Breast epithelium (tissue), 4 donors: Measurements from ENCODE around the gene MKKS. TPM values are rescaled to one million over a fixed set of nuclear protein-coding genes. Genes with fewer than 3 reads are reported as not detected.

Source experiments
- DNase-seq, 2 donors: peaks; one replicate each; pipeline ENCODE4 v3.0.0-alpha.2; 2019; ENCODE audit warnings: low spot score in 2 of 2
- H3K27ac ChIP-seq, 2 donors: fragments of 200-600 bp; sonication (generic) in 1 of 2; one replicate each; pipeline ENCODE4 v1.5.1; 2016 to 2019; ENCODE audit warnings: mild to moderate bottlenecking in 1 of 2
- H3K27me3 ChIP-seq, 2 donors: fragments of 200-600 bp; sonication (generic) in 1 of 2; one replicate each; pipeline versions ENCODE4 v1.5.1 to v1.6.0; 2017 to 2019; ENCODE audit warnings: control low read depth in 1 of 2, mild to moderate bottlenecking in 1 of 2
- H3K36me3 ChIP-seq: fragments of 200-600 bp; one replicate; pipeline ENCODE4 v1.5.1; 2019
- H3K4me1 ChIP-seq, 2 donors: fragments of 200-600 bp; sonication (generic); one replicate each; pipeline ENCODE4 v1.5.1; 2016 to 2019; ENCODE audit warnings: control low read depth in 1 of 2
- H3K4me3 ChIP-seq, 3 donors: fragments of 200-600 bp; sonication (generic); 1 replicate in 2 of 3; 2 replicates in 1 of 3; pipeline ENCODE4 v1.5.1; 2016 to 2019; ENCODE audit warnings: mild to moderate bottlenecking in 3 of 3, moderate library complexity in 2 of 3
- H3K9me3 ChIP-seq, 2 donors: fragments of 200-600 bp; sonication (generic) in 1 of 2; one replicate each; pipeline ENCODE4 v1.5.1; 2016 to 2019; ENCODE audit warnings: control low read depth in 1 of 2
- CTCF ChIP-seq, 3 donors: fragments of 450-650 bp; IDR thresholded peaks; one replicate each; pipeline ENCODE4 v1.5.1; 2016 to 2017; ENCODE audit warnings: antibody characterized with exemption in 3 of 3, mild to moderate bottlenecking in 3 of 3, moderate library complexity in 3 of 3
- POLR2A ChIP-seq: fragments of 450-650 bp; IDR thresholded peaks from one replicate; pipeline ENCODE4 v1.6.1; 2016; ENCODE audit warnings: antibody characterized with exemption, mild to moderate bottlenecking, moderate library complexity
- POLR2AphosphoS5 ChIP-seq, 3 donors: sonication (generic); formaldehyde crosslinking; IDR thresholded peaks; one replicate each; pipeline ENCODE4 v1.6.1; 2017; ENCODE audit warnings: antibody characterized with exemption in 3 of 3
- intact Hi-C: fragments of 100-400 bp; cut with DNase I; formaldehyde crosslinking; loops from one replicate; pipeline ENCODE4 v1.15.1; 2023; ENCODE audit warnings: low total_unique reads
- total RNA-seq, 3 donors: library from RNA; depleted of rRNA; stranded (reverse); fragments of >200 nt; gene quantifications; one replicate each; pipeline ENCODE4 v1.1.0, GENCODE V29; 2016

Gene MKKS
- total RNA-seq, 3 donors from 2014 or later = 12.8 to 14.9 (median 14.7) TPM

GRCh38 chr20:10469599-10469998 is 35.6 kb upstream of the MKKS start:
- intact Hi-C loops = no loop called here
- H3K27ac ChIP-seq = peak overlapping the region; percentile 7 to 26
- no peaks in the 10 kb centered on the region for H3K36me3 ChIP-seq
- peak in 1 of 2 donors; percentile 54 for DNase-seq
- no peaks in the 10 kb centered on the region for H3K9me3 ChIP-seq
- H3K4me1 ChIP-seq = no peaks in the 10 kb centered on the region
- TF ChIP-seq CTCF (IDR thresholded peaks at IDR 0.05) (peak; percentile 52 to 68 (median 59)), POLR2A (no peak), POLR2AphosphoS5 (IDR thresholded peaks at IDR 0.05) (no peak)
- H3K4me3 ChIP-seq = no peak overlapping the region
- no peaks in the 10 kb centered on the region for H3K27me3 ChIP-seq

- Histone ChIP-seq H3K4me1 (no peaks in the 10 kb centered on the region), H3K27ac (no peak overlapping the region), H3K27me3 (no peaks in the 10 kb centered on the region), H3K9me3 (no peaks in the 10 kb centered on the region), H3K36me3 (no peaks in the 10 kb centered on the region), H3K4me3 (no peak overlapping the region)
- TF ChIP-seq POLR2A = no peak
- TF ChIP-seq CTCF (IDR thresholded peaks at IDR 0.05) = no peak
- TF ChIP-seq POLR2AphosphoS5 (IDR thresholded peaks at IDR 0.05) = no peak
- no peak for DNase-seq
- intact Hi-C loops = no loop called here
Measured at GRCh38 chr20:10469056-10469455, 35.0 kb upstream of the MKKS start.

- H3K4me3 ChIP-seq = no peak overlapping the region
- H3K9me3 ChIP-seq = no peaks in the 10 kb centered on the region
- no peak overlapping the region for H3K27ac ChIP-seq
- no peaks in the 10 kb centered on the region for H3K4me1 ChIP-seq
- no peaks in the 10 kb centered on the region for H3K36me3 ChIP-seq
- no peaks in the 10 kb centered on the region for H3K27me3 ChIP-seq
- TF ChIP-seq CTCF (IDR thresholded peaks at IDR 0.05) (no peak), POLR2AphosphoS5 (IDR thresholded peaks at IDR 0.05) (no peak), POLR2A (no peak)
- intact Hi-C loops = no loop called here
- no peak for DNase-seq
Measured at GRCh38 chr20:10468340-10468845, 34.4 kb upstream of the MKKS start.

GRCh38 chr20:10467681-10468339 is 33.8 kb upstream of the MKKS start:
- Histone ChIP-seq H3K4me1 (no peaks in the 10 kb centered on the region), H3K9me3 (no peaks in the 10 kb centered on the region), H3K36me3 (no peaks in the 10 kb centered on the region), H3K4me3 (no peak overlapping the region), H3K27ac (peak overlapping the region in 1 of 2 donors; percentile 26), H3K27me3 (no peaks in the 10 kb centered on the region)
- intact Hi-C loops = no loop called here
- TF ChIP-seq POLR2A (no peak), POLR2AphosphoS5 (IDR thresholded peaks at IDR 0.05) (no peak), CTCF (IDR thresholded peaks at IDR 0.05) (no peak)
- DNase-seq = no peak

GRCh38 chr20:10466855-10467254 is 32.8 kb upstream of the MKKS start:
- Histone ChIP-seq H3K4me3 (no peak overlapping the region), H3K36me3 (no peaks in the 10 kb centered on the region), H3K4me1 (no peaks in the 10 kb centered on the region), H3K27me3 (no peaks in the 10 kb centered on the region), H3K27ac (peak overlapping the region in 1 of 2 donors; percentile 0), H3K9me3 (no peaks in the 10 kb centered on the region)
- TF ChIP-seq POLR2AphosphoS5 (IDR thresholded peaks at IDR 0.05) (no peak), CTCF (IDR thresholded peaks at IDR 0.05) (no peak), POLR2A (no peak)
- DNase-seq = no peak
- intact Hi-C loops = no loop called here
